Natural killer cell (primary cell): ENCODE measurements around the gene PANX3. TPM values are rescaled to one million over a fixed set of nuclear protein-coding genes. Genes with fewer than 3 reads are reported as not detected.
A peak's percentile ranks its signal among the peaks of the same experiment; 100 is the strongest.

ENCODE experiments used
- ATAC-seq, 3 donors: fragments of 150-1000 bp in 2 of 3; fragments of 200-7000 bp in 1 of 3; cut with Tn5 transposase; 1 replicate in 1 of 3; 2 replicates in 2 of 3; pipeline ENCODE4 v1.10.0; 2021; ENCODE audit warnings: mild to moderate bottlenecking in 2 of 3, moderate library complexity in 2 of 3
- DNase-seq, 2 donors: peaks; one replicate each; pipeline versions ENCODE4 v3.0.0 to v3.0.0-alpha.2; 2013 to 2021; ENCODE audit warnings: mixed read lengths in 1 of 2
- H3K27ac ChIP-seq: one replicate; pipeline ENCODE4 v1.5.1; 2013; ENCODE audit warnings: mild to moderate bottlenecking, low read length
- H3K27me3 ChIP-seq: one replicate; pipeline ENCODE4 v1.6.1; 2013; ENCODE audit warnings: low read length; ENCODE audit not compliant: control insufficient read depth, insufficient read depth
- H3K36me3 ChIP-seq: one replicate; pipeline ENCODE4 v1.6.1; 2013; ENCODE audit warnings: low read length; ENCODE audit not compliant: control insufficient read depth, insufficient read depth
- H3K4me1 ChIP-seq: one replicate; pipeline ENCODE4 v1.6.1; 2013; ENCODE audit warnings: low read length; ENCODE audit not compliant: control insufficient read depth, insufficient read depth
- H3K4me3 ChIP-seq: one replicate; pipeline ENCODE4 v1.5.1; 2013; ENCODE audit warnings: low read length
- H3K9me3 ChIP-seq: one replicate; pipeline ENCODE4 v1.6.1; 2013; ENCODE audit warnings: low read length; ENCODE audit not compliant: control insufficient read depth, insufficient read depth
- H3K27ac Mint-ChIP-seq, 2 donors: one replicate each; pipeline ENCODE4 v1.8.0; 2022; ENCODE audit warnings: mild to moderate bottlenecking in 2 of 2, mixed read lengths in 2 of 2, moderate library complexity in 1 of 2
- H3K27me3 Mint-ChIP-seq, 2 donors: one replicate each; pipeline ENCODE4 v1.8.0; 2022; ENCODE audit warnings: low read depth in 2 of 2, mixed read lengths in 2 of 2
- H3K36me3 Mint-ChIP-seq: one replicate; pipeline ENCODE4 v1.8.0; 2022; ENCODE audit warnings: mixed read lengths
- H3K4me1 Mint-ChIP-seq, 2 donors: one replicate each; pipeline ENCODE4 v1.8.0; 2022; ENCODE audit warnings: mixed read lengths in 2 of 2
- H3K4me3 Mint-ChIP-seq: one replicate; pipeline ENCODE4 v1.8.0; 2022; ENCODE audit warnings: mild to moderate bottlenecking, moderate library complexity, mixed read lengths
- H3K9me3 Mint-ChIP-seq, 2 donors: one replicate each; pipeline ENCODE4 v1.8.0; 2022; ENCODE audit warnings: mixed read lengths in 2 of 2
- CTCF ChIP-seq: fragments of 200-600 bp; IDR thresholded peaks from one replicate; pipeline ENCODE4 v1.8.0; 2022; ENCODE audit warnings: antibody characterized with exemption
- WGBS: methylation state at CpG from one replicate; pipeline ENCODE4 v1.1.7; 2013; ENCODE audit warnings: missing lambda C conversion rate; ENCODE audit not compliant: insufficient coverage; 5-methylcytosine and 5-hydroxymethylcytosine counted together
- intact Hi-C: fragments of 100-400 bp; cut with micrococcal nuclease; formaldehyde crosslinking; loops from one replicate; pipeline ENCODE4 v1.14.2; 2022
- total RNA-seq, 4 donors: library from RNA; stranded (reverse); fragments of 120-200 nt in 1 of 4; gene quantifications; one replicate each; pipeline versions ENCODE4 v1.2.3 to v1.2.4, GENCODE V29; 2013 to 2022

Gene PANX3
- total RNA-seq, 3 donors from 2014 or later (not counting 1 experiment from before 2014, with no cell fraction given): not detected

- Mint-ChIP-seq H3K36me3 (peaks cover 17% of the 10 kb centered on the region), H3K9me3 (no peaks in the 10 kb centered on the region)
- ATAC-seq: no peak
Measured at GRCh38 chr11:124629961-124630360, 18.7 kb downstream of the PANX3 start.

GRCh38 chr11:124633355-124633754 lies 22.1 kb downstream of the PANX3 start:
- intact Hi-C loops: no loop called here
- no peak overlapping the region for H3K4me3 Mint-ChIP-seq
- H3K9me3 Mint-ChIP-seq: no peaks in the 10 kb centered on the region
- WGBS: no CpG with 5 or more reads among the region's 1 CpG
- no peak overlapping the region for H3K27ac Mint-ChIP-seq
- Histone ChIP-seq H3K4me1 (no peaks in the 10 kb centered on the region), H3K36me3 (peaks cover 60% of the 10 kb centered on the region), H3K9me3 (no peaks in the 10 kb centered on the region), H3K4me3 (no peak overlapping the region), H3K27ac (no peak overlapping the region), H3K27me3 (no peaks in the 10 kb centered on the region)
- H3K4me1 Mint-ChIP-seq: peaks cover 0 to 12% of the 10 kb centered on the region in 2 donors
- no peak for TF ChIP-seq CTCF
- DNase-seq: no peak
- no peaks in the 10 kb centered on the region for H3K27me3 Mint-ChIP-seq
- H3K36me3 Mint-ChIP-seq: peaks cover 23% of the 10 kb centered on the region
- no peak for ATAC-seq

More at GRCh38 chr11:124629961-124630360, 18.7 kb downstream of the PANX3 start:
- Mint-ChIP-seq H3K4me1 (peaks cover 18 to 31% of the 10 kb centered on the region in 2 donors), H3K4me3 (no peak overlapping the region), H3K27me3 (no peaks in the 10 kb centered on the region), H3K27ac (peak overlapping the region in 1 of 2 donors; percentile 18)
- Histone ChIP-seq H3K36me3 (peaks cover 80% of the 10 kb centered on the region), H3K27me3 (no peaks in the 10 kb centered on the region), H3K9me3 (no peaks in the 10 kb centered on the region), H3K4me1 (no peaks in the 10 kb centered on the region), H3K4me3 (no peak overlapping the region), H3K27ac (no peak overlapping the region)
- no peak for DNase-seq
- no peak for TF ChIP-seq CTCF
- WGBS: 100% methylated on average over 3 of the region's 4 CpGs
- intact Hi-C loops: no loop called here

- no peaks in the 10 kb centered on the region for H3K4me1 ChIP-seq
- Mint-ChIP-seq H3K4me1 (peaks cover 0 to 4% of the 10 kb centered on the region in 2 donors), H3K36me3 (peaks cover 16% of the 10 kb centered on the region), H3K27me3 (no peaks in the 10 kb centered on the region), H3K9me3 (no peaks in the 10 kb centered on the region), H3K27ac (no peak overlapping the region), H3K4me3 (no peak overlapping the region)
- peaks cover 41% of the 10 kb centered on the region for H3K36me3 ChIP-seq
- 92% methylated on average over 3 of the region's 3 CpGs for WGBS
- no peaks in the 10 kb centered on the region for H3K27me3 ChIP-seq
- intact Hi-C loops: no loop called here
- H3K27ac ChIP-seq: no peak overlapping the region
- H3K4me3 ChIP-seq: no peak overlapping the region
- H3K9me3 ChIP-seq: no peaks in the 10 kb centered on the region
- DNase-seq (no peak), ATAC-seq (no peak)
- TF ChIP-seq CTCF: no peak
Measured at GRCh38 chr11:124635932-124636331, 24.7 kb downstream of the PANX3 start.

- intact Hi-C loops: no loop called here
- Mint-ChIP-seq H3K9me3 (no peaks in the 10 kb centered on the region), H3K27ac (peak overlapping the region in 1 of 2 donors; percentile 63), H3K4me3 (no peak overlapping the region), H3K36me3 (peaks cover 7% of the 10 kb centered on the region), H3K4me1 (peaks cover 0 to 4% of the 10 kb centered on the region in 2 donors), H3K27me3 (no peaks in the 10 kb centered on the region)
- Histone ChIP-seq H3K36me3 (peaks cover 16% of the 10 kb centered on the region), H3K4me3 (no peak overlapping the region), H3K27me3 (no peaks in the 10 kb centered on the region), H3K9me3 (no peaks in the 10 kb centered on the region), H3K4me1 (no peaks in the 10 kb centered on the region), H3K27ac (no peak overlapping the region)
- no peak for ATAC-seq
- no peak for DNase-seq
- TF ChIP-seq CTCF: no peak
- WGBS: 100% methylated on average over 1 of the region's 3 CpGs
Measured at GRCh38 chr11:124638500-124638899, 27.3 kb downstream of the PANX3 start.
